H1 (cell line): Measurements from ENCODE around the gene RDH5. TPM values are rescaled to one million over a fixed set of nuclear protein-coding genes. Genes with fewer than 3 reads are reported as not detected.
A peak's percentile ranks its signal among the peaks of the same experiment; 100 is the strongest.

Experiments
- CTCF ChIA-PET: fragments of 300-600 bp; sonication (Branson Sonifier 250); formaldehyde crosslinking; loops from one replicate; lab custom pipeline; 2021; ENCODE audit not compliant: partially characterized antibody; lab: Charles Lee
- POLR2A ChIA-PET: fragments of 300-600 bp; sonication (Branson Sonifier 250); formaldehyde crosslinking; loops from one replicate; lab custom pipeline; 2021; ENCODE audit warnings: inconsistent platforms; ENCODE audit not compliant: partially characterized antibody; lab: Charles Lee
- DNase-seq, 2 experiments: peaks; one replicate each; pipeline versions ENCODE4 v3.0.0 to v3.0.0-alpha.2; 2010 to 2022; ENCODE audit warnings: low spot score in 2 of 2, low read depth in 1 of 2, mixed read lengths in 1 of 2
- FAIRE-seq: peaks from 2 replicates; lab custom pipeline; 2011; peaks lifted over from hg19 to GRCh38; lab: Jason Lieb, UNC
- H2AFZ ChIP-seq: 2 replicates; pipeline ENCODE4 v1.8.1; 2012; ENCODE audit warnings: low read length, inconsistent platforms
- H2AK5ac ChIP-seq: 2 replicates; pipeline ENCODE4 v1.6.1; 2013; ENCODE audit warnings: low read depth, low read length
- H2BK120ac ChIP-seq: replicated peaks from 2 replicates; pipeline ENCODE3; 2013; ENCODE audit warnings: low read depth, low read length, inconsistent platforms
- H2BK12ac ChIP-seq: 2 replicates; pipeline ENCODE4 v1.6.1; 2013; ENCODE audit warnings: low read depth, low read length
- H2BK15ac ChIP-seq: 2 replicates; pipeline ENCODE4 v1.6.1; 2013; ENCODE audit warnings: low read length
- H2BK20ac ChIP-seq: 2 replicates; pipeline ENCODE4 v1.6.1; 2013; ENCODE audit warnings: low read length
- H2BK5ac ChIP-seq: 2 replicates; pipeline ENCODE4 v1.6.1; 2013; ENCODE audit warnings: low read depth, low read length
- H3K14ac ChIP-seq: 2 replicates; pipeline ENCODE4 v1.6.1; 2013; ENCODE audit warnings: inconsistent platforms; ENCODE audit not compliant: insufficient read length
- H3K18ac ChIP-seq: 2 replicates; pipeline ENCODE4 v1.6.1; 2013; ENCODE audit warnings: low read length; ENCODE audit errors: extremely low read depth
- H3K23ac ChIP-seq: 2 replicates; pipeline ENCODE4 v1.6.1; 2013; ENCODE audit warnings: inconsistent platforms; ENCODE audit not compliant: insufficient read length
- H3K23me2 ChIP-seq: 2 replicates; pipeline ENCODE4 v1.6.1; 2013; ENCODE audit warnings: low read depth, low read length
- H3K27ac ChIP-seq: 2 replicates; pipeline ENCODE4 v1.6.1; 2011; ENCODE audit warnings: low read depth, low read length, inconsistent platforms
- H3K27me3 ChIP-seq, 4 experiments: replicated peaks in 1 of 4; 1 replicate in 1 of 4; 2 replicates in 3 of 4; pipeline versions ENCODE4 v1.6.1 to v1.8.1; 2011 to 2013; ENCODE audit warnings: low read length in 3 of 4, mild to moderate bottlenecking in 3 of 4, inconsistent platforms in 2 of 4, mixed read lengths in 2 of 4, moderate library complexity in 1 of 4; ENCODE audit not compliant: control insufficient read depth in 3 of 4, insufficient read depth in 3 of 4; ENCODE audit errors: extremely low read depth in 1 of 4
- H3K36me3 ChIP-seq, 4 experiments: 2 replicates each; pipeline versions ENCODE4 v1.6.1 to v1.8.1; 2011 to 2013; ENCODE audit warnings: mild to moderate bottlenecking in 4 of 4, low read length in 3 of 4, moderate library complexity in 2 of 4, control low read depth in 1 of 4, inconsistent platforms in 1 of 4; ENCODE audit not compliant: insufficient read depth in 4 of 4, control insufficient read depth in 2 of 4
- H3K4ac ChIP-seq: replicated peaks from 2 replicates; pipeline ENCODE3; 2013; ENCODE audit warnings: low read length, low read depth, mixed read lengths, inconsistent platforms; ENCODE audit not compliant: insufficient read length
- H3K4me1 ChIP-seq, 4 experiments: replicated peaks in 1 of 4; 1 replicate in 1 of 4; 2 replicates in 3 of 4; pipeline versions ENCODE4 v1.6.1 to v1.8.1; 2011 to 2013; ENCODE audit warnings: low read length in 3 of 4, inconsistent platforms in 2 of 4, mixed read lengths in 1 of 4; ENCODE audit not compliant: insufficient read depth in 4 of 4, control insufficient read depth in 3 of 4
- H3K4me2 ChIP-seq, 2 experiments: 2 replicates each; pipeline versions ENCODE4 v1.6.1 to v1.8.1; 2011 to 2013; ENCODE audit warnings: low read depth in 2 of 2, low read length in 2 of 2, control low read depth in 1 of 2, inconsistent platforms in 1 of 2, mild to moderate bottlenecking in 1 of 2; ENCODE audit not compliant: insufficient read depth in 1 of 2
- H3K4me3 ChIP-seq, 4 experiments: fragments of 200-600, 300-600 bp in 1 of 4; sonication (generic), shearing (Covaris generic), sonication (Bioruptor Twin) in 1 of 4; 2 replicates each; pipeline versions ENCODE4 v1.5.1 to v1.8.1; 2011 to 2016; ENCODE audit warnings: low read length in 4 of 4, low read depth in 3 of 4, control low read depth in 2 of 4, inconsistent platforms in 2 of 4, mild to moderate bottlenecking in 2 of 4, mixed read lengths in 1 of 4, moderate library complexity in 1 of 4; ENCODE audit not compliant: insufficient read depth in 2 of 4; ENCODE audit errors: extremely low read depth in 1 of 4
- H3K56ac ChIP-seq: replicated peaks from 2 replicates; pipeline ENCODE3; 2013; ENCODE audit warnings: low read depth, mild to moderate bottlenecking, mixed read lengths, low read length, inconsistent platforms; ENCODE audit not compliant: insufficient read length
- H3K79me1 ChIP-seq: 2 replicates; pipeline ENCODE4 v1.6.1; 2013; ENCODE audit warnings: low read depth, low read length, control low read depth
- H3K79me2 ChIP-seq, 2 experiments: 2 replicates each; pipeline versions ENCODE4 v1.6.1 to v1.8.1; 2012 to 2013; ENCODE audit warnings: low read length in 2 of 2, mild to moderate bottlenecking in 2 of 2, inconsistent platforms in 1 of 2; ENCODE audit not compliant: insufficient read depth in 2 of 2, control insufficient read depth in 1 of 2
- H3K9ac ChIP-seq, 4 experiments: replicated peaks in 1 of 4; 1 replicate in 1 of 4; 2 replicates in 3 of 4; pipeline versions ENCODE4 v1.6.1 to v1.8.1; 2011 to 2013; ENCODE audit warnings: low read depth in 3 of 4, low read length in 3 of 4, control low read depth in 2 of 4, mild to moderate bottlenecking in 2 of 4, moderate library complexity in 2 of 4, inconsistent platforms in 1 of 4; ENCODE audit errors: extremely low read depth in 1 of 4
- H3K9me3 ChIP-seq, 2 experiments: 2 replicates each; pipeline versions ENCODE4 v1.6.1 to v1.8.1; 2012 to 2013; ENCODE audit warnings: mild to moderate bottlenecking in 2 of 2, moderate library complexity in 2 of 2, control low read depth in 1 of 2, inconsistent platforms in 1 of 2, low read depth in 1 of 2, low read length in 1 of 2, mixed read lengths in 1 of 2; ENCODE audit not compliant: insufficient read depth in 2 of 2
- H4K20me1 ChIP-seq, 2 experiments: replicated peaks in 1 of 2; 2 replicates each; pipeline versions ENCODE3 to v1.8.1; 2011 to 2013; ENCODE audit warnings: inconsistent platforms in 2 of 2, low read length in 2 of 2, mild to moderate bottlenecking in 1 of 2; ENCODE audit not compliant: insufficient read depth in 2 of 2, control insufficient read depth in 1 of 2
- H4K5ac ChIP-seq: 2 replicates; pipeline ENCODE4 v1.6.1; 2013; ENCODE audit warnings: low read length, low read depth, mixed read lengths, inconsistent platforms; ENCODE audit not compliant: insufficient read length
- H4K8ac ChIP-seq: 2 replicates; pipeline ENCODE4 v1.8.0; 2013; ENCODE audit warnings: mild to moderate bottlenecking, moderate library complexity, low read length, inconsistent platforms; ENCODE audit not compliant: insufficient read depth; ENCODE audit errors: extremely low read depth
- H4K91ac ChIP-seq: replicated peaks from 2 replicates; pipeline ENCODE3; 2013; ENCODE audit warnings: low read length, mixed read lengths, inconsistent platforms; ENCODE audit not compliant: insufficient read length
- BACH1 ChIP-seq: IDR thresholded peaks from 2 replicates; pipeline ENCODE4 v1.6.1; 2012; ENCODE audit warnings: low read length, improper control_type of control experiment
- BCL11A ChIP-seq, 2 experiments: IDR thresholded peaks; one replicate each; pipeline ENCODE4 v1.6.1; 2011; ENCODE audit warnings: low read depth in 2 of 2, low read length in 2 of 2, mild to moderate bottlenecking in 2 of 2
- CREB1 ChIP-seq: IDR thresholded peaks from 2 replicates; pipeline ENCODE4 v1.6.1; 2012; ENCODE audit warnings: inconsistent platforms
- EZH2 ChIP-seq: fragments of 200-600 bp; sonication (generic); IDR thresholded peaks from 2 replicates; pipeline ENCODE4 v1.7.1; 2012; ENCODE audit warnings: low read depth, mild to moderate bottlenecking, moderate library complexity, low read length, inconsistent platforms; ENCODE audit not compliant: severe bottlenecking
- KDM1A ChIP-seq: fragments of 200-600, 300-600 bp; sonication (generic); IDR thresholded peaks from 2 replicates; pipeline ENCODE4 v1.7.1; 2016; ENCODE audit warnings: mild to moderate bottlenecking, low read length, borderline replicate concordance
- RBBP5 ChIP-seq: IDR thresholded peaks from 2 replicates; pipeline ENCODE4 v1.7.1; 2012; ENCODE audit warnings: low read depth, mild to moderate bottlenecking, inconsistent platforms, low read length, moderate library complexity, borderline replicate concordance
- RFX5 ChIP-seq: IDR thresholded peaks from 2 replicates; pipeline ENCODE4 v1.6.1; 2011; ENCODE audit warnings: low read depth, low read length, improper control_type of control experiment, borderline replicate concordance
- SAP30 ChIP-seq: fragments of 300-600 bp; sonication (generic); IDR thresholded peaks from 2 replicates; pipeline ENCODE4 v1.7.1; 2012; ENCODE audit warnings: low read length, moderate library complexity, mild to moderate bottlenecking, inconsistent platforms; ENCODE audit not compliant: insufficient read depth, insufficient replicate concordance
- SIN3A ChIP-seq, 2 experiments: IDR thresholded peaks in 1 of 2; conservative IDR thresholded peaks in 1 of 2; 2 replicates each; pipeline ENCODE4 v1.6.1; 2011 to 2012; ENCODE audit warnings: low read length in 2 of 2, improper control_type of control experiment in 1 of 2, low read depth in 1 of 2, mild to moderate bottlenecking in 1 of 2
- SUZ12 ChIP-seq: fragments of 200-600 bp; sonication (generic); IDR thresholded peaks from 2 replicates; pipeline ENCODE4 v1.6.1; 2012; ENCODE audit warnings: mild to moderate bottlenecking, inconsistent platforms, low read length, moderate library complexity, mixed read lengths
- TAF7 ChIP-seq: optimal IDR thresholded peaks from 2 replicates; pipeline ENCODE3; 2011; ENCODE audit warnings: low read depth, mild to moderate bottlenecking, inconsistent platforms, low read length, moderate library complexity, borderline replicate concordance
- TCF12 ChIP-seq: IDR thresholded peaks from 2 replicates; pipeline ENCODE4 v1.6.1; 2011; ENCODE audit warnings: low read depth, mild to moderate bottlenecking, low read length
- TEAD4 ChIP-seq: IDR thresholded peaks from 2 replicates; pipeline ENCODE4 v1.6.1; 2012; ENCODE audit warnings: low read depth, low read length, inconsistent platforms, mixed read lengths
- WGBS, 2 experiments: shearing (Covaris generic) in 1 of 2; methylation state at CpG; one replicate each; pipeline versions ENCODE4 v1.1.6 to v1.1.7; 2013 to 2015; ENCODE audit warnings: low lambda C conversion rate in 2 of 2, mixed read lengths in 2 of 2, inconsistent platforms in 1 of 2, low coverage in 1 of 2, missing lambda C conversion rate in 1 of 2; ENCODE audit not compliant: insufficient replicate concordance in 2 of 2, insufficient coverage in 1 of 2, insufficient read length in 1 of 2; ENCODE audit errors: extremely low coverage in 1 of 2, missing lambda C conversion rate in 1 of 2; 5-methylcytosine and 5-hydroxymethylcytosine counted together
- polyA plus RNA-seq, 7 experiments: library from polyadenylated mRNA; depleted of rRNA in 3 of 7; stranded (reverse) in 5 of 7; unstranded in 2 of 7; fragments of >200 nt in 5 of 7; fragments of 200-250 nt in 2 of 7; gene quantifications; 1 replicate in 5 of 7; 2 replicates in 1 of 7; 4 replicates in 1 of 7; pipeline versions ENCODE4 v1.2.1 to v1.2.3, GENCODE V29; 2011 to 2013; ENCODE audit warnings: missing spikeins in 2 of 7, mixed read lengths in 2 of 7
- total RNA-seq: library from RNA; stranded (reverse); fragmentation: NEBNext Ultra II Directional; extraction: Animal tissue kit (Norgen Biotek cat#: 25700); gene quantifications from 2 replicates; pipeline ENCODE4 v1.2.1, GENCODE V29; 2021

Gene RDH5
- total and polyA plus RNA-seq, 2 of the 8 experiments (the other 6 are each of a cell fraction or from before 2014, with no cell fraction given), result 4.2 to 6.0 TPM

GRCh38 chr12:55703288-55703687 is 16.9 kb upstream of the RDH5 start:
- no peak overlapping the region for H4K5ac ChIP-seq
- H2BK120ac ChIP-seq, result no peak overlapping the region
- H3K36me3 ChIP-seq, result peaks cover 0 to 3% (median 1%) of the 10 kb centered on the region in 4 experiments; a peak in 2 of 8 replicates
- no peak overlapping the region for H3K18ac ChIP-seq
- peaks cover 14% of the 10 kb centered on the region; the same call in 1 of the 2 replicates for H3K79me1 ChIP-seq
- no peak overlapping the region for H3K4me2 ChIP-seq
- no peaks in the 10 kb centered on the region for H3K9me3 ChIP-seq
- H3K79me2 ChIP-seq, result peaks cover 0 to 32% of the 10 kb centered on the region in 2 experiments; a peak in 2 of 4 replicates
- peaks cover 0 to 3% (median 0%) of the 10 kb centered on the region in 4 experiments; a peak in 3 of 7 replicates for H3K27me3 ChIP-seq
- no peak overlapping the region for H3K9ac ChIP-seq
- no peak overlapping the region for H4K91ac ChIP-seq
- no peak overlapping the region for H3K4me3 ChIP-seq
- no peak overlapping the region for H2BK20ac ChIP-seq
- no peak overlapping the region for H3K27ac ChIP-seq
- H4K8ac ChIP-seq, result no peak overlapping the region
- H4K20me1 ChIP-seq, result peaks cover 0 to 16% of the 10 kb centered on the region in 2 experiments
- FAIRE-seq, result no peak
- H2BK12ac ChIP-seq, result no peak overlapping the region
- H2AFZ ChIP-seq, result no peak overlapping the region
- H3K4ac ChIP-seq, result no peak overlapping the region
- H3K14ac ChIP-seq, result no peak overlapping the region
- 91% methylated on average over 2 of the region's 2 CpGs; no CpG with 5 or more reads in 1 of the 2 experiments for WGBS, 2 experiments
- no peak overlapping the region for H2BK15ac ChIP-seq
- no peak overlapping the region for H3K23ac ChIP-seq
- no peak overlapping the region for H3K56ac ChIP-seq
- DNase-seq, result no peak
- CTCF ChIA-PET, result interaction anchor here (0.6 to 5.1 kb wide), 8 partner anchors 11 to 47 kb away, joined by 3 to 38 read pairs (median 3); partner anchors contain the start of gene RDH5
- 0 out of 2 replicates have a peak overlapping the region, but pooled peaks have one; percentile 39 for H2AK5ac ChIP-seq
- 0 out of 2 replicates have a peak overlapping the region, but pooled peaks have one; percentile 16 for H2BK5ac ChIP-seq
- H3K4me1 ChIP-seq, result peaks cover 0 to 13% (median 6%) of the 10 kb centered on the region in 4 experiments; a peak in 5 of 7 replicates
- peaks cover 11% of the 10 kb centered on the region; the same call in 1 of the 2 replicates for H3K23me2 ChIP-seq
- POLR2A ChIA-PET, result no interaction called here
- TF ChIP-seq CREB1 (no peak), BCL11A (IDR thresholded peaks at IDR 0.05; ENCODE audit: low read depth in 2 of 2, low read length in 2 of 2) (no peak), KDM1A (no peak), EZH2 (no peak), TAF7 (no peak), RFX5 (no peak), TEAD4 (no peak), SUZ12 (no peak), BACH1 (no peak), SIN3A (conservative IDR thresholded peaks at IDR 0.05 in 1 of 2, IDR thresholded peaks at IDR 0.05 in 1 of 2; ENCODE audit: low read depth in 1 of 2, low read length in 2 of 2) (no peak), SAP30 (no peak), RBBP5 (no peak), TCF12 (no peak)
